ENCODE measurements around the gene CEACAM19. TPM values are rescaled to one million over a fixed set of nuclear protein-coding genes. Genes with fewer than 3 reads are reported as not detected.
A peak's percentile ranks its signal among the peaks of the same experiment; 100 is the strongest.

Gene CEACAM19
- total and polyA plus RNA-seq, 2 of the 4 experiments (the other 2 are of a cell fraction), result 0.72 to 9.3 TPM

- peaks cover 47% of the 10 kb centered on the region for H3K36me3 ChIP-seq (ENCODE audit: control insufficient read depth, insufficient read depth, low read length)
- CTCF ChIA-PET, result no interaction called here
- in situ Hi-C loops (cut with MboI; ENCODE audit: low sequenced_read_pairs) (no loop called here), dilution Hi-C loops (cut with HindIII; ENCODE audit: low sequenced_read_pairs, unreplicated experiment) (no loop called here), intact Hi-C loops (cut with micrococcal nuclease) (no loop called here)
- H2BK20ac ChIP-seq (ENCODE audit: low read depth, low read length), result no peak overlapping the region
- H3K4ac ChIP-seq (ENCODE audit: low read depth, low read length), result peak overlapping the region; percentile 36; the same call in 1 of the 2 replicates
- H4K91ac ChIP-seq (ENCODE audit: insufficient read depth, low read depth, low read length), result peak overlapping the region; percentile 2; the same call in 1 of the 2 replicates
- peaks cover 60% of the 10 kb centered on the region for H4K20me1 ChIP-seq (ENCODE audit: insufficient read depth, low read length)
- POLR2A ChIA-PET (ENCODE audit: unreplicated experiment), result no interaction called here
- no peak overlapping the region; the same call in 1 of the 2 replicates for H3K4me2 ChIP-seq (ENCODE audit: low read depth, low read length)
- H3K4me3 ChIP-seq (ENCODE audit: insufficient read depth, low read depth, low read length), result no peak overlapping the region
- H3K18ac ChIP-seq (ENCODE audit: low read depth, low read length), result no peak overlapping the region
- peaks cover 37% of the 10 kb centered on the region for H3K9me1 ChIP-seq (ENCODE audit: insufficient read depth, low read length)
- TF ChIP-seq POLR2A (IDR thresholded peaks at IDR 0.05; ENCODE audit: low read depth, low read length) (no peak), ELK1 (IDR thresholded peaks at IDR 0.05; ENCODE audit: borderline replicate concordance, low read depth, low read length) (no peak), NFE2L2 (IDR thresholded peaks at IDR 0.05; ENCODE audit: low read depth, low read length) (no peak)
- no peaks in the 10 kb centered on the region for H3K27me3 ChIP-seq (ENCODE audit: control insufficient read depth, insufficient read depth, low read length)
- no peak overlapping the region for H2BK5ac ChIP-seq (ENCODE audit: low read depth, low read length, poor library complexity, severe bottlenecking)
- no peak overlapping the region for H2BK120ac ChIP-seq (ENCODE audit: low read depth, low read length)
- H3K27ac ChIP-seq (ENCODE audit: insufficient read depth, low read length), result peak overlapping the region; percentile 42; the same call in 1 of the 2 replicates
- WGBS, 2 experiments (ENCODE audit: extremely low coverage in 2 of 2, insufficient read length in 1 of 2), result 79% methylated on average over 18 of the region's 31 CpGs; no CpG with 5 or more reads in 1 of the 2 experiments
- no peak overlapping the region for H3K23ac ChIP-seq (ENCODE audit: low read depth, low read length)
- 0 out of 2 replicates have a peak overlapping the region, but pooled peaks have one; percentile 29 for H3K14ac ChIP-seq (replicated peaks; ENCODE audit: low read depth, low read length)
- peak overlapping the region; percentile 79 for H2AK9ac ChIP-seq (replicated peaks; ENCODE audit: low read depth, low read length, poor library complexity)
- no peak overlapping the region for H3K9ac ChIP-seq (ENCODE audit: low read depth, low read length)
- H2AK5ac ChIP-seq (ENCODE audit: low read depth, low read length), result peak overlapping the region; percentile 61; the same call in 1 of the 2 replicates
- peak overlapping the region; percentile 18 for H2AFZ ChIP-seq (replicated peaks; ENCODE audit: low read length, poor library complexity)
- H3K79me1 ChIP-seq (ENCODE audit: low read depth in 1 of 2, low read length in 2 of 2), result peaks cover 54 to 81% of the 10 kb centered on the region in 2 experiments
- no peak overlapping the region; a peak in 1 of 4 replicates for H4K8ac ChIP-seq (ENCODE audit: low read depth in 2 of 2, low read length in 2 of 2)
- H3K9me3 ChIP-seq (ENCODE audit: control insufficient read depth, insufficient read depth, low read length), result no peaks in the 10 kb centered on the region
- no peak overlapping the region; the same call in 1 of the 2 replicates for H4K5ac ChIP-seq (ENCODE audit: low read depth, low read length)
- peaks cover 16% of the 10 kb centered on the region for H3K4me1 ChIP-seq (ENCODE audit: control insufficient read depth, insufficient read depth, low read length)
- H2BK15ac ChIP-seq (ENCODE audit: low read depth, low read length), result no peak overlapping the region; the same call in 2 of the 3 replicates
- DNase-seq, result no peak
- H3K56ac ChIP-seq (ENCODE audit: extremely low read depth, insufficient read depth, low read length), result no peak overlapping the region
- no peak for ATAC-seq (ENCODE audit: low read depth)
- BruUV-seq (replicated peaks), result no TSS peak
These were observed 24.1 kb upstream of the CEACAM19 start for GRCh38 chr19:44647144-44647543.

Measured in IMR-90 (cell line).